ENCODE data around the gene EPAS1. TPM values are rescaled to one million over a fixed set of nuclear protein-coding genes. Genes with fewer than 3 reads are reported as not detected.

EPAS1 gene
- total RNA-seq, 1 experiment from 2014 or later = 8.5 TPM

DNA sequence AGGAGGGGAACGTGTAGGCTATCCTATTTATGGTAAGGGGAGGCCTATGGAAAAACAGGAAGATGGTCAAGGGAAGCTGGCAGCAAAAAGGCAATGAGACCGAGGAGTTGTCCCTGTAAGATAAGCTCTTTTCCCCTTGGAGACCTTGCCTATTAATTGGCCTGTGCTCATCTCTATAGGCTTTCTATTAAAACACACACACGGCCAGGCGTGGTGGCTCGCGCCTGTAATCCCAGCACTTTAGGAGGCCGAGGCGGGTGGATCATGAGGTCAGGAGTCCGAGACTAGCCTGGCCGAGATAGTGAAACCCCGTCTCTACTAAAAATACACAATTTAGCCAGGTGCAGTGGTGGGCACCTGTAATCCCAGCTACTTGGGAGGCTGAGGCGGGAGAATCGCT is 32.1 kb downstream of the EPAS1 start (continued):
- TF ChIP-seq, protein P1, sequence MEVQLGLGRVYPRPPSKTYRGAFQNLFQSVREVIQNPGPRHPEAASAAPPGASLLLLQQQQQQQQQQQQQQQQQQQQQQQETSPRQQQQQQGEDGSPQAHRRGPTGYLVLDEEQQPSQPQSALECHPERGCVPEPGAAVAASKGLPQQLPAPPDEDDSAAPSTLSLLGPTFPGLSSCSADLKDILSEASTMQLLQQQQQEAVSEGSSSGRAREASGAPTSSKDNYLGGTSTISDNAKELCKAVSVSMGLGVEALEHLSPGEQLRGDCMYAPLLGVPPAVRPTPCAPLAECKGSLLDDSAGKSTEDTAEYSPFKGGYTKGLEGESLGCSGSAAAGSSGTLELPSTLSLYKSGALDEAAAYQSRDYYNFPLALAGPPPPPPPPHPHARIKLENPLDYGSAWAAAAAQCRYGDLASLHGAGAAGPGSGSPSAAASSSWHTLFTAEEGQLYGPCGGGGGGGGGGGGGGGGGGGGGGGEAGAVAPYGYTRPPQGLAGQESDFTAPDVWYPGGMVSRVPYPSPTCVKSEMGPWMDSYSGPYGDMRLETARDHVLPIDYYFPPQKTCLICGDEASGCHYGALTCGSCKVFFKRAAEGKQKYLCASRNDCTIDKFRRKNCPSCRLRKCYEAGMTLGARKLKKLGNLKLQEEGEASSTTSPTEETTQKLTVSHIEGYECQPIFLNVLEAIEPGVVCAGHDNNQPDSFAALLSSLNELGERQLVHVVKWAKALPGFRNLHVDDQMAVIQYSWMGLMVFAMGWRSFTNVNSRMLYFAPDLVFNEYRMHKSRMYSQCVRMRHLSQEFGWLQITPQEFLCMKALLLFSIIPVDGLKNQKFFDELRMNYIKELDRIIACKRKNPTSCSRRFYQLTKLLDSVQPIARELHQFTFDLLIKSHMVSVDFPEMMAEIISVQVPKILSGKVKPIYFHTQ (CRISPR knock-in tag; IDR thresholded peaks at IDR 0.05) = no peak
- TF ChIP-seq, protein P2, sequence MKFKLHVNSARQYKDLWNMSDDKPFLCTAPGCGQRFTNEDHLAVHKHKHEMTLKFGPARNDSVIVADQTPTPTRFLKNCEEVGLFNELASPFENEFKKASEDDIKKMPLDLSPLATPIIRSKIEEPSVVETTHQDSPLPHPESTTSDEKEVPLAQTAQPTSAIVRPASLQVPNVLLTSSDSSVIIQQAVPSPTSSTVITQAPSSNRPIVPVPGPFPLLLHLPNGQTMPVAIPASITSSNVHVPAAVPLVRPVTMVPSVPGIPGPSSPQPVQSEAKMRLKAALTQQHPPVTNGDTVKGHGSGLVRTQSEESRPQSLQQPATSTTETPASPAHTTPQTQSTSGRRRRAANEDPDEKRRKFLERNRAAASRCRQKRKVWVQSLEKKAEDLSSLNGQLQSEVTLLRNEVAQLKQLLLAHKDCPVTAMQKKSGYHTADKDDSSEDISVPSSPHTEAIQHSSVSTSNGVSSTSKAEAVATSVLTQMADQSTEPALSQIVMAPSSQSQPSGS (CRISPR knock-in tag; IDR thresholded peaks at IDR 0.05; ENCODE audit: borderline replicate concordance, low read depth) = no peak
- no peak for TF ChIP-seq ZBTB21 (CRISPR knock-in tag; IDR thresholded peaks at IDR 0.05; ENCODE audit: borderline replicate concordance)
- no peak for TF ChIP-seq NFATC4 (CRISPR knock-in tag; IDR thresholded peaks at IDR 0.05)
- TF ChIP-seq CREM (CRISPR knock-in tag; IDR thresholded peaks at IDR 0.05) = no peak
- no peak for TF ChIP-seq ZNF396 (CRISPR knock-in tag; IDR thresholded peaks at IDR 0.05; ENCODE audit: borderline replicate concordance)

DNA sequence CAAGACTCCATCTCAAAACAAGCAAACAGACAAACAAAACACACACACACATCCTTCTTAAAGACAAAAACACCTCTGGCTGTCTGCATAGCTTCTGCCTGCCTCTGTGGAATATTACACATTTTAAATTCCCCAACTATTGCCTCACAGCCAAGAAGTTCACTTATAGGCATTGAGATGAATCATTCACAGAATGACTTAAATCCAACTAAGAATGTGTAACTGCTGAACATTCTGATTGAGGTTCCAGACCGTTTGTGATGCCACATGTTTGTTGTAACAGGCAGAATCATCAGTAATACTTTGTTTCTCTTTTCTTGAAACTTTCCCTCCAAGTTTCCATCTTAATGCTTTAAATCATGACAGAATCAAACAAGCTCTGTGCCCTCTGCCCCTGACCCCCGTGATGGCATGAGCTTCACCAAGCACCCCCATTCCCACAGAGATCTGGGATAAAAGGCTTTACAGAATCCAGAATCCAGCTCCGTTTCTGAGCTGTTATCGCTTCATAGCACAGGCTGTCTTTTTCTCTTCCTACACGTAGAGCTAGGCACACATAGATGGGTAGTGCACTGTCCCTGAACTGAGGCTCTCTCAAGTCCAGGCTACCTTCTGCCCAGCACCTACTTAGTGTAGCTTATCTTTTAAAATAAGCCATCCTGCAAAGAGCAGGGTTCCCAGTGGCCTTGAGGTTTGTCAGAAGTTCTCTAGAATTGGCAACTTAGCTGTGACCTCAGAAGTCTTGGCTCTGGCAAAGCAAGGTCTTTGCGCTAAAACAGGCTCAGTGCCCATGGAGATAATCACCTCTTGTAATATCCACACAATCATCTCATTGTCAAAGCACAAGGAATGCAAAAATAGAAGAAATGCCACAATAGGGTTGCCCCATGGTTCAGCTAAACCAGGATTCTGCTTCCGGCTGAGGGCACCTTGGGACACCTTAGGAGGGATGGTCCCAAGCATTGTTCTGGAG is 32.9 kb downstream of the EPAS1 start:
- TF ChIP-seq, protein P3, sequence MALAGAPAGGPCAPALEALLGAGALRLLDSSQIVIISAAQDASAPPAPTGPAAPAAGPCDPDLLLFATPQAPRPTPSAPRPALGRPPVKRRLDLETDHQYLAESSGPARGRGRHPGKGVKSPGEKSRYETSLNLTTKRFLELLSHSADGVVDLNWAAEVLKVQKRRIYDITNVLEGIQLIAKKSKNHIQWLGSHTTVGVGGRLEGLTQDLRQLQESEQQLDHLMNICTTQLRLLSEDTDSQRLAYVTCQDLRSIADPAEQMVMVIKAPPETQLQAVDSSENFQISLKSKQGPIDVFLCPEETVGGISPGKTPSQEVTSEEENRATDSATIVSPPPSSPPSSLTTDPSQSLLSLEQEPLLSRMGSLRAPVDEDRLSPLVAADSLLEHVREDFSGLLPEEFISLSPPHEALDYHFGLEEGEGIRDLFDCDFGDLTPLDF (CRISPR knock-in tag; IDR thresholded peaks at IDR 0.05) = no peak
- no peak for TF ChIP-seq OVOL2 (CRISPR knock-in tag; IDR thresholded peaks at IDR 0.05; ENCODE audit: borderline replicate concordance)
- no peak for TF ChIP-seq IRF2 (CRISPR knock-in tag; IDR thresholded peaks at IDR 0.05; ENCODE audit: borderline replicate concordance, low read depth)
- no peak for TF ChIP-seq FOXJ3 (CRISPR knock-in tag; IDR thresholded peaks at IDR 0.05; ENCODE audit: borderline replicate concordance)
- TF ChIP-seq, protein P4, sequence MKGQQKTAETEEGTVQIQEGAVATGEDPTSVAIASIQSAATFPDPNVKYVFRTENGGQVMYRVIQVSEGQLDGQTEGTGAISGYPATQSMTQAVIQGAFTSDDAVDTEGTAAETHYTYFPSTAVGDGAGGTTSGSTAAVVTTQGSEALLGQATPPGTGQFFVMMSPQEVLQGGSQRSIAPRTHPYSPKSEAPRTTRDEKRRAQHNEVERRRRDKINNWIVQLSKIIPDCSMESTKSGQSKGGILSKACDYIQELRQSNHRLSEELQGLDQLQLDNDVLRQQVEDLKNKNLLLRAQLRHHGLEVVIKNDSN (CRISPR knock-in tag; IDR thresholded peaks at IDR 0.05) = no peak
- no peak for TF ChIP-seq SOX15 (CRISPR knock-in tag; IDR thresholded peaks at IDR 0.05)
- no peak for TF ChIP-seq NFYB (CRISPR knock-in tag; conservative IDR thresholded peaks at IDR 0.05; ENCODE audit: low read depth)

DNA sequence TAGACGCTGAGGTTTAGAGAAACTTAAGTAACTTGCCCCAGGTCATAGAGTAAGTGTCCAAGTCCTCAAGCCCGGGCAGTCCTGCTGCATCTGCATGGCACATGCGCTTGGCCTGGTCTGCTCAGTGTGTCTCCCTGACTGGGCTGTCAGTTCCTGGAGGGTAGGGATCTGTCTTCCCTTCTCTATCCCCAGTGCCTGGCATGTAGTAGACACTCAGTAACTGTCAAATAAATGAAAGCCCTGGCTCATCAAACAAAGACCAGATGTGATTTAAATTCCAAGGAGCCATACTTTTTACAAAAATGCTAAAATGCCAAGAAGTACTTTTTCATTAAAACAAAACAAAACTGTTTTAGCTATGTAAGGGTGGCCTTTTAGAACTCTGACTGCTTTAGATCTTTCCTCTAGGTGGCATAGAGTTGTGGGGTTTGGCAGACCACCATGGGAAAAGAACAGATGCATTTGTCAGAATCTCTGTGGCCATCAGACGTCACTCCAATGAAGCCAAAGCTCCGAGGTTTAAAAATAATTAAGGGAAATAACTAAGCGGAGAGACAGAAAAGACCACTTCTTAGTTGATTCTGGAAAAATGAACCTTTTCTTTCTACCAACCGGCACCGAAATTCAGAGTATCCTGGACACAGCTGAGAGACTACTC is 34.0 kb downstream of the EPAS1 start:
- peaks cover 30% of the 10 kb centered on the region for H3K4me1 Mint-ChIP-seq
- no peaks in the 10 kb centered on the region for H3K36me3 Mint-ChIP-seq
- no peak overlapping the region for H3K27ac Mint-ChIP-seq
- no peaks in the 10 kb centered on the region for H3K9me3 Mint-ChIP-seq
- no peak for DNase-seq (ENCODE audit: low spot score)
- H3K4me3 Mint-ChIP-seq = no peak overlapping the region
- ChIA-PET POLR2A (no interaction called here), CTCF (interaction anchor here (0.6 to 1.1 kb wide), 3 partner anchors 23 to 35 kb away, joined by 3 to 4 read pairs (median 3); no protein-coding TSS in a partner anchor)
- ATAC-seq = no peak
- peaks cover 6% of the 10 kb centered on the region; the same call in 1 of the 2 replicates for H3K27me3 Mint-ChIP-seq (ENCODE audit: low read depth)
- TF ChIP-seq, protein P5, sequence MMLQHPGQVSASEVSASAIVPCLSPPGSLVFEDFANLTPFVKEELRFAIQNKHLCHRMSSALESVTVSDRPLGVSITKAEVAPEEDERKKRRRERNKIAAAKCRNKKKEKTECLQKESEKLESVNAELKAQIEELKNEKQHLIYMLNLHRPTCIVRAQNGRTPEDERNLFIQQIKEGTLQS (CRISPR knock-in tag; conservative IDR thresholded peaks at IDR 0.05) = no peak
- no peak for TF ChIP-seq JAZF1 (CRISPR knock-in tag; IDR thresholded peaks at IDR 0.05)
- TF ChIP-seq CBFB (CRISPR knock-in tag; IDR thresholded peaks at IDR 0.05; ENCODE audit: low read depth) = no peak
- TF ChIP-seq SMAD3 (CRISPR knock-in tag; IDR thresholded peaks at IDR 0.05; ENCODE audit: borderline replicate concordance) = no peak
- no peak for TF ChIP-seq PRRX2 (CRISPR knock-in tag; IDR thresholded peaks at IDR 0.05)
- no peak for TF ChIP-seq ELF4 (CRISPR knock-in tag; IDR thresholded peaks at IDR 0.05; ENCODE audit: low read depth)
- TF ChIP-seq GRHL2 (CRISPR knock-in tag; IDR thresholded peaks at IDR 0.05; ENCODE audit: insufficient replicate concordance, severe bottlenecking) = no peak
- no peak for TF ChIP-seq ZNF232 (CRISPR knock-in tag; IDR thresholded peaks at IDR 0.05)
- TF ChIP-seq, protein P6, sequence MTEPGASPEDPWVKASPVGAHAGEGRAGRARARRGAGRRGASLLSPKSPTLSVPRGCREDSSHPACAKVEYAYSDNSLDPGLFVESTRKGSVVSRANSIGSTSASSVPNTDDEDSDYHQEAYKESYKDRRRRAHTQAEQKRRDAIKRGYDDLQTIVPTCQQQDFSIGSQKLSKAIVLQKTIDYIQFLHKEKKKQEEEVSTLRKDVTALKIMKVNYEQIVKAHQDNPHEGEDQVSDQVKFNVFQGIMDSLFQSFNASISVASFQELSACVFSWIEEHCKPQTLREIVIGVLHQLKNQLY (CRISPR knock-in tag; IDR thresholded peaks at IDR 0.05) = no peak
- TF ChIP-seq OVOL2 (CRISPR knock-in tag; IDR thresholded peaks at IDR 0.05; ENCODE audit: borderline replicate concordance) = no peak

More for the DNA sequence above, 32.9 kb downstream of the EPAS1 start:
- no peak overlapping the region for H3K4me3 Mint-ChIP-seq
- peaks cover 2% of the 10 kb centered on the region; the same call in 1 of the 2 replicates for H3K27me3 Mint-ChIP-seq (ENCODE audit: low read depth)
- H3K27ac Mint-ChIP-seq = no peak overlapping the region
- no peak for DNase-seq (ENCODE audit: low spot score)
- H3K4me1 Mint-ChIP-seq = peaks cover 19% of the 10 kb centered on the region
- no peaks in the 10 kb centered on the region for H3K36me3 Mint-ChIP-seq
- ChIA-PET CTCF (interaction anchor here (0.9 to 1.4 kb wide), 2 partner anchors 11 to 22 kb away, joined by 4 read pairs; no protein-coding TSS in a partner anchor), POLR2A (no interaction called here)
- no peak for ATAC-seq
- H3K9me3 Mint-ChIP-seq = no peaks in the 10 kb centered on the region

Measured in WTC11 (cell line).